Hypothalamus (tissue), 51 donors: Measurements from ENCODE around the gene RARB.
A peak's percentile ranks its signal among the peaks of the same experiment; 100 is the strongest.

ENCODE experiments used
- DNase-seq, 51 donors: peaks; one replicate each; lab custom pipeline; 2025; lab: John Stamatoyannopoulos, UW

RARB gene

GRCh38 chr3:25468866-25469319 is 40.8 kb downstream of the RARB start:
- peak in 11 of 51 donors; percentile 1 to 67 (median 17) for DNase-seq

GRCh38 chr3:25469558-25469957 is 41.5 kb downstream of the RARB start:
- no peak for DNase-seq

DNA sequence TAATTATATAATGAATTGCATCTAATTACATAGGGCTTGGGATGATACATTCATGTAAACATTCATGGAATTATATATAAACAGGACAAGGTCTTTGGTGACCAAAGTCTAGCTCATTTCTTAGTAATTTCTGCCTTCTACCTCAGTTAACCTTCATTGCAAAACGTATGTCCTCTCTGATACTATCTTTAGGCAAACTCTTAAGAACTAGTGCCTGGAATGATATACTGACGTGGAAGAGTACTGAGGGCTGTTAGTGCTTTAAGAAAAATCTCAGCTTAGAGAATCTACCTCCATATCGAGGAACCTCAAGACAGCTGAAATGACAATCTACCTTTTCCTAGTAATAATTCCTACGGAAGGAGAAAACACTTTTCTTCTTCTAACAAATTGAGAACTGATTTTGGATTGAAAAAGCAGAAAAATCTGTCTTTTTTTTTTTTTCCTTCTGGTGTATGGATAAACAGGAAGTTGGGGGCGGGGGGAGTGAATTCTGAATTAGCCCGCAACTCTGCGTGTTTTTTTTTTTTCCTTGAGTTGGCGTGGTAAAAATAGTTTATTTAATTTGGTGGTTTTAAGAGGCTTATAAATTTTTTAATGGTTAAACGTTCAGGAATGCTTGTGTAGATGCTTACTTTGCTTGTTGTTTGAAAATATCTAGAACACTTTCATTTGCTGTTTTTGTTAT is 43.2 kb downstream of the RARB start:
- no peak for DNase-seq

DNA sequence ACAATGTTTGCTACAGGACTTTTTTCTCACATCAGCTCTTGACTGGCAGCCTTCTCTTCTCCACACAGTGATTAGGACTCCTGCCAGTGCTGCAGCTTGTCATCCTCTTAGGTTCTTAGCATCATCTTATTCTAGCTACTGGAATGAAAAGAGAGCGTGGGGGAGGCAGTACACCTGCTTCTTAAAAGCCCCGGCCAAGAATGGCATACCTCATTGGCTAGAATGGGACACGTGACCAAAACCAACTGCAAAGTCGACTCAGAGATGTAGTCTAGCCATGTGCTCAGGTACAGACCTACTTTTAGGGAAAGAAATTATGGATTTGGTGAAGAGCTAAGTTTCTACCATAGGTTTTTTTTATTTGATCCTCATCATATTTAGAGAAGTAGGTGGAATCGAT is 44.1 kb downstream of the RARB start:
- no peak for DNase-seq

DNA sequence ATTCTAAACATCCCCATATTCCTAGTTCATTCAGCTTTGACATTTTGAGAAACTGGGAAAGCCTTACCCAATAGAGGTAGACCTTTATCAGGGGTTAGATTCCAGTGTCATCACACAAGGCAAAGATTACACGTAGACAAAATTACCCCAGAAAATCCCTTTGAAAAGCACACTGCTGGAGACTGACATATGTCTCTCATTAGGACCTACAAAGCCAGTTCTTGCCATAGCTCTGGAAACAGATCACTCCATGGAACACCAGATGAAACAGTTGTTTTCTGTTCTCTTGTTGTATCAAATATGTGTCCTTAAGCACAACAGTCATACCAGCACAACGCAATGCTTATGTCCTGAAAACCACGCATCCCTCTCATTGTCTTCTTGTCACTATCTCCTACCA is 44.7 kb downstream of the RARB start:
- DNase-seq = no peak

- DNase-seq = peak in 14 of 51 donors; percentile 1 to 40 (median 22)
Measured at GRCh38 chr3:25473246-25473645, 45.2 kb downstream of the RARB start.

- no peak for DNase-seq
Measured at GRCh38 chr3:25474052-25474451, 46.0 kb downstream of the RARB start.

DNA sequence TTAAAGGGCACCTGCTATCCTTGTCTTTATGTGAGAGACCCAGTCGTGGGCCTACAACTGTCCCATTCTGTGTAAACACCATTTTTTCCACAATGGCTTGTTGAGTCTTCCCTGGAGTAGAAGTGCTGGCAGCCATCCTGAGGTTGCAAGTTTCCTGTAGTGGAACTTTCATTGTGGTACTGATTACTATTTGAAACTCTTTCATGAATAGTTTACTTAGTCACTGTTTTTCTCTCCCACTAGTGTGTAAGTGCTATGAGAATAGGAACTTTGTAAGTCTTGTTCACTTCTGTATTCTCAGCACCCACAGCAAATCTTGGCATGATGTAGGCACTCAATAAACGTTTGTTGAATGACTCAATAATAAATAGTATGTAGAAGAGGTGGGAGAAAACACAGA is 48.6 kb downstream of the RARB start:
- DNase-seq = no peak

DNA sequence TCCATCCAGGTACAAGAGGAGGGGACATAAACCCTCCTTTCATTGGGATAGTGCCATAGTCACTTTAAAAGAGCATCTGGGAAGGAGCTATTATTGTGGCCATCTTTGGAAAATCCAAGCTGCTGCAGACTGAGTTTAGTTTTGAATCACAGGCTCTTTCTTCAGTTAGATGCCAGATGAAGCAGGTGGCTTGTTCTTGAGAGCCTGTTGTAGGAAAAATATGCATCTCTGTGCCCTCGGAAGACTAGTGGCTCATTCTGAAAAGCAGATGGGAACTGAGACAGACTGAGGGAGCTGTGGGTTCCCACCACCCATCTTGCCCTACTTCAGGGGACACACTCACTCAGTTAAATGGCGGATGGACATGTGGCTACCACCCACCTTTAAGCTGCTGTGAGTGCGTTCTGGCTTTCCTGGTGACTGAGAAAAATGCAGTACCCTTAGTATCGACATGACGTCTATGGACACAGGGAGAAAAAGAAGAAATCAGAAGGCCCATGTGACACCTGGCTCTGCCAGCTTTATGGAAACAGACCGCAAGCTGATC is 50.2 kb downstream of the RARB start:
- peak in 1 of 51 donors; percentile 32 for DNase-seq

DNA sequence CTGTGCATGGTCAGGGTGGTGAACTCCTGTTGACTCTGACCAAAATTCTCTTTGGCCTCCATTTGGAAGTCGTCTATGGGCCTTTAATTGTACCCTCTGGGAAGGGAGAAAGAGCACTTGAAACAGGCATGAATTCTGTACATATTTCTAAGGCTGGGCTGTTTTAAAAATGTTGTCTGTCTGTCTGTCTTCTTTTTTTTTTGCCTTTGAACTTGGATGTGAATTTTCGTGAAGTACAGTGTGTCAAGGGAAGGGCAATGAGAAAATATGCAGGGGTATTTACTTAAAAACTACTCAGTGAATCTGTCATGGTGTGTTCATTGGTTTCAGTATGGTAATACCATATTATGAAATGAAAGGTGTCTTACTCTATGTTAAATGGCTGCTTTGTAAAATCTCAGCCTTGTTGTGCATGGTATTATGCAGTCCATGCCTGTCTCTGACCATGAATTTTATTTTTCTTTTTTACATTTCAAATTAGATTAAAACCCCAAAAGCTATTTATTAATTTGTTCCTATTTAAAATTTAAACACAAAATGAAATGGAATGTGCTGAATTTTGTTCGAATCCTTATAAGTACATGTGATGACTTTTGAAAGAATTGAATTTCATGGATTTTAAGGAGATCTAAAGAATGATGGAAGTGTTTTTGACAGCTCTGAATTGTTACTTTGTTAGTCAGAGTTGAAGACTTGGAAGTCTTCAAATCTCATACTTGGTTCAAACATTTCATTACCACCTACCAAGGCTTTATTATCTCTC is 51.1 kb downstream of the RARB start:
- DNase-seq = no peak

DNA sequence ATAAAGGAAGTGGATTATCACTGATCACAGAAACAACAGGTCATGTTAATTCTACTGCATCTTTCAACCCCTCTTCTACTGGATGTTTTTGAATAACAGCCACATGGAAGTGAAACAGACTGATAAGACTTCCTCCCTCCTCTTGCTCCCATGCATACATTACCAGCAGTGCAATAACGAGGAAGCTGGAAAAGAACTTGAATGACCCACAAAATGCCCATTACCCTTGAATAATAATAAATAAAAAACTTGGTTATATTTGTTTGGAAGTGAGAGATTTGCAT is 51.6 kb downstream of the RARB start:
- DNase-seq = no peak

DNA sequence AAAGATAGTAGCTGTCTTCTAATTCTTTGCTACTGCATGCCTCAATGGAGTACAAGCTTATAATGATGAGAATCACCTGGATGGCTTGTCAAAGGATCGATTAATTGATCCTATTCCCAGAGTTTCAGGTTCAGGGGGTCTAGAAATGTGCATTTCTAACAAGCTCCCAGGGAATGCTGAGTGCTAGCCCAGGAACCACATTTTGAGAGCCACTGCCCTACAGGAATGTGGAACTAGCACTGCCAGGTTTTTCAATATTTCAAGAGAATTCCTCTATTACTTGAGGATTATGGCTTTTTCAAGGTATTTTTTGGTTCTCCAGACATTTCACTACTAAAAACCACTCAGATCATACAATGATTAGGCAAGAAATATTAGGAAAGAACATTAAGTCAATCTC is 52.7 kb downstream of the RARB start:
- DNase-seq = no peak

- DNase-seq = no peak
Measured at GRCh38 chr3:25481386-25481785, 53.3 kb downstream of the RARB start.

- no peak for DNase-seq
Measured at GRCh38 chr3:25483456-25483855, 55.4 kb downstream of the RARB start.

GRCh38 chr3:25485673-25486072 is 57.6 kb downstream of the RARB start:
- no peak for DNase-seq

DNA sequence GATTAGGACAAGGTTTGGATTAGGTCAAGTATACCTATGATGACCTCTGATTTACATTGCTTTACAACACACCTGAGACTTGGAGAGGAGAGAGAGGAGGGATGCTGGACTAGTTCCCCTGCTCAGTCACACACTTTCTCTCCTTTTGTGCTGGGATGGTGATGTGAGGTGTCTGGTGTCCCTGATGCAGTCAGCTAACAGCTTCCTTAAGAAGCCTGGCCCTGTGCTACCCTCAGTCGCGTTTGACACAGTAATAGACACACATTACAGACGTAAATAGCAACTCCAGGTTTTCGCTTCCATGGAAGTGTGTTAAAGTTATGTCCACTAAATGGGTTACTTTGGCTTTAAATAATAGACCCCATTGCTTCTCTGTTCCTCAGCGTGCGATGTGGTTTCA is 58.9 kb downstream of the RARB start:
- no peak for DNase-seq

DNA sequence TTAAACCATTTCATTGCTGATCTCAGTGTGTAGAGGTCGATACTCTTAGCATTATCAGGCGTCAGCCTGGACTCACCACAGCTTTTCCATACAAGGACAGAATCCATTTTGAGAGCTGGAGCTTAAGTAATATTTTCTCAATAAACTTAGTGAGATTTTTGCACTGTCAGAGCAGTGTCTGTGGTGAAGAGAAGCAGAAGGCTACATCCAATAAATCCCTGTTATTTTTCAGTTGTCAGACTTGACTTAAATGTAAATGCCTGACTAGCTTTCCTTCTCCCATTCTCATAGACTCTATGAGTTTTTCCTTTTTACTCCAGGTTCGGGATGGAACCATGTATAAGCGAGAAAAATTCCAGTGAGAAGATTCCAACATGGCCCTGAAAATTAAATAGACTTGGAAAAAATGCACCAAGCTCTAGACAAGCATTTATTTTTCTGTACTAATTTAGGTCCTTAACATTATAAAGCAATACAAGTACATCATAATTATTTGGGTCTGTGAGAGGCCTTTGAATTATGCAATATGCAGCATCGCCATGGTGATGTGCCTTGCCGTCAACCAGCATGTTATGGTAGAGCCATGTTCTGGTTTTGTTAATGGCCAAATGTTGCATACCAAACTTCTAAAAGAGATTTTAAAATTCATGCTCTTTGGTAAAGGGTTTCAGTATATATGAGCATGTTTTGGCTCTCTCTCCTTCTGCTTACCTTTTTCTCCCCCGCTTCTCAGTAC is 62.0 kb downstream of the RARB start:
- DNase-seq = no peak

DNA sequence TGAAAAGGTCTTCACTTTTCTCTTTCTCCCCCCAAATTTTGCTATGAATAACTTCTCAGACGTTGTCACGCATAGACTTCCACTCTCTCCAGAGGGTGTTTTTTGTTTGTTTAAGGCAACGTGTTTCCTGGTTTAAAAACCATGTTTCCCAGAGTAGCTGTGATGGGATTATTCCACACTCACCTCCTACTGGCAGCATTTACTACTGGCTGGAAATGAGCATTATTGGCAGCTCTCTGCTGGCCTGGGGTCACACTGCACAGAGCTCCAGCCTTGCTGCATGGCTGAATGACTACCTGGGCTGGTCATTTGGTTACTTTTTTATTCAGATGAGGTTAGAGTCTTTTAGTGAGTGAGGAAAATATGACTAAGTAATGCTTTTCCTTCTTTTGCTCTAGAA is 65.2 kb downstream of the RARB start:
- DNase-seq = no peak

GRCh38 chr3:25493786-25494185 is 65.7 kb downstream of the RARB start:
- DNase-seq = no peak

DNA sequence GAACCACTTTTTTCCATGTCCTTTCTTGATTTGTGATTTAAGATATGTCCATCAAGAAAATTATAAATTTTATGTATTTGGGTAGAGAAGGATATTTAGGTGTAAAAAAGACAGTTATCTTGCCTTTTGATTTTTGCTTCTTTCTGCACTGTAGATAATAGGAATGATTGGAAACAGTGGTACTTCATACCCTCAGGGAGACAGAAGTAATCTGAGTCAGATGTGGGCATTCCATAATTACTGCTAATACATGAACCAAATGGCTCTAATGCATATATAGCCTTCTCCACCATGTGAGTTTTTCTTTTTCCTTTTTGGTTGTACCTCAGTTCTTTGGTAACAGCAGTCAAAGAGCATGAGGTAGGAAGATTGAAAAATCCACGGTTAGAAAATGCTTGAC is 67.2 kb downstream of the RARB start:
- DNase-seq = no peak

- DNase-seq = no peak
Measured at GRCh38 chr3:25495726-25496253, 67.7 kb downstream of the RARB start.
